Cardiac muscle cell (in vitro differentiated cells and primary cell): ENCODE measurements around the gene CDC42SE1. TPM values are rescaled to one million over a fixed set of nuclear protein-coding genes. Genes with fewer than 3 reads are reported as not detected.

Experiments used
- DNase-seq, 2 donors: peaks; one replicate each; pipeline versions ENCODE4 v3.0.0 to v3.0.0-alpha.2; 2010 to 2017; ENCODE audit warnings: low read depth in 1 of 2, low spot score in 1 of 2
- H3K27ac ChIP-seq: fragments of 200-600 bp; sonication (generic); 2 replicates; pipeline ENCODE4 v1.5.1; 2016
- H3K27me3 ChIP-seq: fragments of 200-600 bp; sonication (generic); 2 replicates; pipeline ENCODE4 v1.6.0; 2016; ENCODE audit warnings: control low read depth
- H3K36me3 ChIP-seq: fragments of 200-600 bp; sonication (generic); 2 replicates; pipeline ENCODE4 v1.5.1; 2016; ENCODE audit warnings: control low read depth
- H3K4me1 ChIP-seq: fragments of 200-600 bp; sonication (generic); 2 replicates; pipeline ENCODE4 v1.8.1; 2017; ENCODE audit warnings: low read depth, mild to moderate bottlenecking, mixed run types
- H3K4me3 ChIP-seq: fragments of 200-600 bp; sonication (generic); 2 replicates; pipeline ENCODE4 v1.5.1; 2016; ENCODE audit warnings: mild to moderate bottlenecking
- H3K9me3 ChIP-seq: fragments of 200-600 bp; sonication (generic); 2 replicates; pipeline ENCODE4 v1.5.1; 2017; ENCODE audit warnings: low read depth, mild to moderate bottlenecking, control low read depth
- CTCF ChIP-seq: IDR thresholded peaks from 2 replicates; pipeline ENCODE4 v1.5.1; 2012; ENCODE audit warnings: low read depth, mild to moderate bottlenecking, low read length
- polyA plus RNA-seq: library from polyadenylated mRNA; unstranded; fragments of >200 nt; fragmentation: Nextera tagmentation; extraction: Ambion mirVana; gene quantifications from 2 replicates; pipeline ENCODE4 v1.2.1, GENCODE V29; 2016
- total RNA-seq: library from RNA; depleted of rRNA; stranded (reverse); fragments of >200 nt; gene quantifications from 2 replicates; pipeline ENCODE4 v1.2.3, GENCODE V29; 2016

The CDC42SE1 gene
- total and polyA plus RNA-seq, 2 experiments from 2014 or later, result 24.0 to 49.3 TPM

- no peak overlapping the region for H3K27ac ChIP-seq
- no peaks in the 10 kb centered on the region for H3K9me3 ChIP-seq
- H3K4me1 ChIP-seq, result no peaks in the 10 kb centered on the region
- DNase-seq, result no peak
- H3K4me3 ChIP-seq, result no peak overlapping the region
- H3K36me3 ChIP-seq, result no peaks in the 10 kb centered on the region
- H3K27me3 ChIP-seq, result no peaks in the 10 kb centered on the region
- TF ChIP-seq CTCF, result no peak
These were observed 26.6 kb upstream of the CDC42SE1 start for GRCh38 chr1:151085953-151086559.

- Histone ChIP-seq H3K4me3 (no peak overlapping the region), H3K27ac (no peak overlapping the region), H3K4me1 (no peaks in the 10 kb centered on the region), H3K9me3 (no peaks in the 10 kb centered on the region), H3K36me3 (no peaks in the 10 kb centered on the region), H3K27me3 (no peaks in the 10 kb centered on the region)
- no peak for DNase-seq
- TF ChIP-seq CTCF, result no peak
These were observed 12.8 kb upstream of the CDC42SE1 start for GRCh38 chr1:151072224-151072623.

GRCh38 chr1:151070474-151071276, 11.3 kb upstream of the CDC42SE1 start, which contains the start of gene GABPB2:
TSS of gene GABPB2 (plus strand) at chr1:151070761. CDS start at chr1:151088190, 17,429 bp downstream.
- Histone ChIP-seq H3K4me1 (no peaks in the 10 kb centered on the region), H3K36me3 (no peaks in the 10 kb centered on the region), H3K27ac (peak within 1 kb of the TSS; percentile 96), H3K27me3 (no peaks in the 10 kb centered on the region), H3K4me3 (peak within 1 kb of the TSS; percentile 67), H3K9me3 (no peaks in the 10 kb centered on the region)
- DNase-seq, result peak; percentile 84 to 99
- peak; percentile 87 for TF ChIP-seq CTCF

DNA sequence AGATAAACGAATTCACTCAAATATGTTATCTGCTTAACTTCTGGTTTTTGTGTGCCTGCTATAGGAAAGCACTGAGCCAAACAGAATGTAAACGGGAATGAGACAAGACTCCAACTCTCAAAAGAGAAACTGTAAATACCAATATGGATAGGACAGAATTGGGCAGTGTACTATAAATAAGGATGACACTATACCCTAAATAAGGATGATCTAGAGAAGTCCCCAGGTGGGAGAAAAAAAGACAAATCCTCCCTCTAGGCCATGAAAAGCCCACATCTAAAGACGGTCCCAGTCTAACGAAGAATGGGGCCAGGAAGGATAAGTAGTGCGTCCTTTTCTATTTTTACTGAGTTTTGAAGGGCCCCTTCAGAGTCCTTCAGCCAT, 9.7 kb upstream of the CDC42SE1 start:
- H3K9me3 ChIP-seq, result no peaks in the 10 kb centered on the region
- H3K27ac ChIP-seq, result peak overlapping the region; percentile 69
- no peak overlapping the region for H3K4me3 ChIP-seq
- no peaks in the 10 kb centered on the region for H3K4me1 ChIP-seq
- no peaks in the 10 kb centered on the region for H3K36me3 ChIP-seq
- H3K27me3 ChIP-seq, result no peaks in the 10 kb centered on the region
- no peak for DNase-seq
- no peak for TF ChIP-seq CTCF

DNA sequence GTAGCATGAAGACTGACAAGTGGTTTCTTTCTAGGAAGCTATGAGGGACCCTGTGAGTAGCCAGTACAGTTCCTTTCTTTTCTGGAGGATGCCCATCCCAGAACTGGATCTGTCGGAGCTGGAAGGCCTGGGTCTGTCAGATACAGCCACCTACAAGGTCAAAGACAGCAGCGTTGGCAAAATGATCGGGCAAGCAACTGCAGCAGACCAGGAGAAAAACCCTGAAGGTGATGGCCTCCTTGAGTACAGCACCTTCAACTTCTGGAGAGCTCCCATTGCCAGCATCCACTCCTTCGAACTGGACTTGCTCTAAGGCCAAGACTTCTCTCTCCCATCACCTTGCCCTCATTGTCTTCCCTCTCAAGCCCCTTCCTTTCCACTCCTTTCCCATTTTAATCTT, 7.8 kb upstream of the CDC42SE1 start:
- Histone ChIP-seq H3K36me3 (no peaks in the 10 kb centered on the region), H3K4me1 (no peaks in the 10 kb centered on the region), H3K27me3 (no peaks in the 10 kb centered on the region), H3K9me3 (no peaks in the 10 kb centered on the region), H3K4me3 (no peak overlapping the region), H3K27ac (peak overlapping the region; percentile 69)
- no peak for DNase-seq
- no peak for TF ChIP-seq CTCF
